Peyer's patch (tissue), 4 donors: ENCODE results near the gene HELLS.

ENCODE experiments used
- CTCF ChIP-seq, 6 experiments: fragments of 450-650 bp in 4 of 6; fragments of 200-600 bp in 2 of 6; sonication (generic) in 1 of 6; IDR thresholded peaks; one replicate each; pipeline ENCODE4 v1.5.1; 2017 to 2019; ENCODE audit warnings: antibody characterized with exemption in 6 of 6, mild to moderate bottlenecking in 3 of 6, moderate library complexity in 1 of 6
- POLR2A ChIP-seq, 2 donors: fragments of 450-650 bp; IDR thresholded peaks; one replicate each; pipeline ENCODE4 v1.5.1; 2017; ENCODE audit warnings: antibody characterized with exemption in 2 of 2, mild to moderate bottlenecking in 2 of 2, moderate library complexity in 2 of 2

DNA sequence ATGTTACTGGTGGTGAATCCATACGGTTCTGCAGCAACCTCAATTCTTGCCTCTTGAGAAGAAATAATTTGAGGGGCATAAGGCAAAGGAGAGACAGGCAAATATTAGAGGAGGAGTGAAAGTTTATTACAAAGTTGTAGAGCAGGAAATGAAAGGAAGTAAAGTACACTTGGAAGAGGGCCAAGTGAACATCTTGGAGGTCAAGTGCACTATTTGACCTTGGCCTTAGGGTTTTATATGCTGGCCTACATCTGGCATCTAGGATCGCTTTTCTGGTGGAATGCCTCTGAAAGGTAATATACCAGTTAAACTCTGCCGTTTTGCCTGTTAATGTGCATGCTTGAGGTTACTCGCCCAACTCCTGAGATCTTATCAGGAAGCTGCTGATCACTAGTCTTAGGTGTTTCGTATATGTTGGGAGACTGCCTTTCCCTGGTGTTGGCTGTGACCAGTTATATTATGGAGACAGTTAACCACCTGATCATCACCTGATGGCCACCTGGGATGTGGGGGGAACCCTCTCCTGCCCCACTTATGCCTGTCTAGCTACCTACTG is 71.9 kb downstream of the HELLS start:
- TF ChIP-seq CTCF (IDR thresholded peaks at IDR 0.05) (no peak), POLR2A (IDR thresholded peaks at IDR 0.05) (no peak)
